Neuronal stem cell (in vitro differentiated cells): ENCODE data around the gene PTPRG.

Source experiments
- DNase-seq: peaks from one replicate; pipeline ENCODE4 v3.0.0-alpha.2; 2013; ENCODE audit warnings: low spot score
- H2AFZ ChIP-seq: one replicate; pipeline ENCODE4 v1.6.1; 2013; ENCODE audit warnings: mild to moderate bottlenecking, low read length, inconsistent platforms
- H2AK5ac ChIP-seq: 2 replicates; pipeline ENCODE4 v1.6.1; 2013; ENCODE audit warnings: low read depth, mild to moderate bottlenecking, inconsistent platforms, low read length, moderate library complexity, mixed read lengths
- H2BK120ac ChIP-seq: 2 replicates; pipeline ENCODE4 v1.6.1; 2013; ENCODE audit warnings: low read depth, mild to moderate bottlenecking, inconsistent platforms, low read length, moderate library complexity, mixed read lengths
- H2BK12ac ChIP-seq: one replicate; pipeline ENCODE4 v1.6.1; 2013; ENCODE audit warnings: low read length, inconsistent platforms
- H2BK15ac ChIP-seq: 2 replicates; pipeline ENCODE4 v1.6.1; 2013; ENCODE audit warnings: mild to moderate bottlenecking, low read length, inconsistent platforms, mixed read lengths
- H2BK5ac ChIP-seq: one replicate; pipeline ENCODE4 v1.6.1; 2013; ENCODE audit warnings: inconsistent platforms, mild to moderate bottlenecking, low read length, moderate library complexity
- H3K14ac ChIP-seq: one replicate; pipeline ENCODE4 v1.6.1; 2013; ENCODE audit warnings: low read length, inconsistent platforms
- H3K18ac ChIP-seq: 2 replicates; pipeline ENCODE4 v1.6.1; 2013; ENCODE audit warnings: low read length, inconsistent platforms
- H3K23ac ChIP-seq: 2 replicates; pipeline ENCODE4 v1.6.1; 2013; ENCODE audit warnings: low read depth, mild to moderate bottlenecking, mixed read lengths, low read length, inconsistent platforms; ENCODE audit not compliant: poor library complexity
- H3K27ac ChIP-seq: replicated peaks from 3 replicates; pipeline ENCODE4 v1.5.1; 2013; ENCODE audit warnings: low read length, inconsistent platforms
- H3K27me3 ChIP-seq, 3 experiments: 2 replicates each; pipeline ENCODE4 v1.6.1; 2013; ENCODE audit warnings: low read length in 3 of 3, mild to moderate bottlenecking in 2 of 3, inconsistent platforms in 1 of 3, low read depth in 1 of 3, mixed read lengths in 1 of 3, moderate library complexity in 1 of 3; ENCODE audit not compliant: control insufficient read depth in 3 of 3, insufficient read depth in 3 of 3
- H3K36me3 ChIP-seq, 2 donors: replicated peaks in 1 of 2; 2 replicates each; pipeline ENCODE4 v1.6.1; 2013; ENCODE audit warnings: low read length in 2 of 2; ENCODE audit not compliant: control insufficient read depth in 2 of 2, insufficient read depth in 2 of 2
- H3K4ac ChIP-seq: 2 replicates; pipeline ENCODE4 v1.6.1; 2013; ENCODE audit warnings: inconsistent platforms, mild to moderate bottlenecking, low read length, moderate library complexity
- H3K4me1 ChIP-seq, 2 donors: 1 replicate in 1 of 2; 2 replicates in 1 of 2; pipeline ENCODE4 v1.6.1; 2013; ENCODE audit warnings: low read length in 2 of 2, low read depth in 1 of 2; ENCODE audit not compliant: control insufficient read depth in 2 of 2, insufficient read depth in 1 of 2
- H3K4me2 ChIP-seq: one replicate; pipeline ENCODE4 v1.6.1; 2013; ENCODE audit warnings: mild to moderate bottlenecking, low read length, inconsistent platforms; ENCODE audit not compliant: insufficient read depth, poor library complexity, severe bottlenecking
- H3K4me3 ChIP-seq, 2 donors: 2 replicates each; pipeline ENCODE4 v1.5.1; 2013; ENCODE audit warnings: low read length in 2 of 2, mild to moderate bottlenecking in 2 of 2, inconsistent platforms in 1 of 2, moderate library complexity in 1 of 2
- H3K79me1 ChIP-seq: one replicate; pipeline ENCODE4 v1.6.1; 2013; ENCODE audit warnings: low read depth, mild to moderate bottlenecking, inconsistent platforms, low read length, moderate library complexity
- H3K9ac ChIP-seq: one replicate; pipeline ENCODE4 v1.6.1; 2013; ENCODE audit warnings: mild to moderate bottlenecking, low read depth, low read length, inconsistent platforms; ENCODE audit not compliant: poor library complexity
- H3K9me3 ChIP-seq, 2 donors: replicated peaks in 1 of 2; 2 replicates each; pipeline versions ENCODE3 to v1.6.1; 2013; ENCODE audit warnings: low read length in 2 of 2, mild to moderate bottlenecking in 2 of 2, inconsistent platforms in 1 of 2, low read depth in 1 of 2, mixed read lengths in 1 of 2, moderate library complexity in 1 of 2; ENCODE audit not compliant: control insufficient read depth in 2 of 2, insufficient read depth in 1 of 2
- H4K8ac ChIP-seq: one replicate; pipeline ENCODE4 v1.6.1; 2013; ENCODE audit warnings: low read depth, mild to moderate bottlenecking, inconsistent platforms, low read length, moderate library complexity
- H4K91ac ChIP-seq: one replicate; pipeline ENCODE4 v1.6.1; 2013; ENCODE audit warnings: low read length, low read depth, mild to moderate bottlenecking, inconsistent platforms; ENCODE audit not compliant: poor library complexity
- WGBS, 2 donors: extraction: QIAGEN DNeasy Blood & Tissue Kit; methylation state at CpG; one replicate each; pipeline ENCODE4 v1.1.7; 2013; ENCODE audit warnings: missing lambda C conversion rate in 2 of 2, mixed read lengths in 1 of 2; ENCODE audit not compliant: insufficient read length in 2 of 2, insufficient replicate concordance in 1 of 2; ENCODE audit errors: extremely low coverage in 2 of 2; 5-methylcytosine and 5-hydroxymethylcytosine counted together

PTPRG gene

GRCh38 chr3:62090519-62090918 is 529.1 kb downstream of the PTPRG start:
- H3K79me1 ChIP-seq: no peaks in the 10 kb centered on the region
- no peak overlapping the region for H4K8ac ChIP-seq
- H3K36me3 ChIP-seq: no peaks in the 10 kb centered on the region
- H4K91ac ChIP-seq: no peak overlapping the region
- DNase-seq: no peak
- WGBS, 2 donors: no CpG with 5 or more reads among the region's 5 CpGs
- no peaks in the 10 kb centered on the region for H3K4me1 ChIP-seq
- H2BK15ac ChIP-seq: no peak overlapping the region
- no peak overlapping the region for H3K9ac ChIP-seq
- H3K4me2 ChIP-seq: no peak overlapping the region
- no peak overlapping the region for H2BK12ac ChIP-seq
- H3K9me3 ChIP-seq: no peaks in the 10 kb centered on the region
- no peak overlapping the region for H3K18ac ChIP-seq
- no peak overlapping the region for H3K23ac ChIP-seq
- no peak overlapping the region for H2BK120ac ChIP-seq
- H2BK5ac ChIP-seq: no peak overlapping the region
- no peak overlapping the region for H3K27ac ChIP-seq
- H3K4me3 ChIP-seq: no peak overlapping the region
- H2AFZ ChIP-seq: no peak overlapping the region
- H3K14ac ChIP-seq: no peak overlapping the region
- H3K4ac ChIP-seq: no peak overlapping the region
- H3K27me3 ChIP-seq: no peaks in the 10 kb centered on the region
- no peak overlapping the region for H2AK5ac ChIP-seq

GRCh38 chr3:62093025-62093424 is 531.7 kb downstream of the PTPRG start:
- Histone ChIP-seq H3K4ac (no peak overlapping the region), H3K27ac (no peak overlapping the region), H3K4me3 (no peak overlapping the region), H2AFZ (no peak overlapping the region), H3K27me3 (no peaks in the 10 kb centered on the region), H3K4me1 (no peaks in the 10 kb centered on the region), H3K9me3 (no peaks in the 10 kb centered on the region), H2BK12ac (no peak overlapping the region), H4K8ac (no peak overlapping the region), H2AK5ac (no peak overlapping the region), H3K14ac (no peak overlapping the region), H3K4me2 (no peak overlapping the region), H3K18ac (no peak overlapping the region), H3K9ac (no peak overlapping the region), H2BK15ac (no peak overlapping the region), H4K91ac (no peak overlapping the region), H3K36me3 (no peaks in the 10 kb centered on the region), H3K79me1 (no peaks in the 10 kb centered on the region), H2BK5ac (no peak overlapping the region), H3K23ac (no peak overlapping the region), H2BK120ac (no peak overlapping the region)
- WGBS, 2 donors: no CpG with 5 or more reads among the region's 8 CpGs
- DNase-seq: no peak

- H2AK5ac ChIP-seq: no peak overlapping the region
- H3K4me1 ChIP-seq: no peaks in the 10 kb centered on the region
- no peak overlapping the region for H4K8ac ChIP-seq
- H3K9ac ChIP-seq: no peak overlapping the region
- H3K27me3 ChIP-seq: no peaks in the 10 kb centered on the region
- H2BK15ac ChIP-seq: no peak overlapping the region
- no peak overlapping the region for H2BK5ac ChIP-seq
- no peaks in the 10 kb centered on the region for H3K79me1 ChIP-seq
- no peak overlapping the region for H2AFZ ChIP-seq
- no CpG with 5 or more reads among the region's 5 CpGs for WGBS, 2 donors
- no peak overlapping the region for H3K23ac ChIP-seq
- no peak overlapping the region for H3K4ac ChIP-seq
- H3K4me2 ChIP-seq: no peak overlapping the region
- no peak overlapping the region for H4K91ac ChIP-seq
- no peak overlapping the region for H2BK12ac ChIP-seq
- no peaks in the 10 kb centered on the region for H3K36me3 ChIP-seq
- no peak overlapping the region for H3K4me3 ChIP-seq
- no peak overlapping the region for H2BK120ac ChIP-seq
- no peak for DNase-seq
- no peak overlapping the region for H3K27ac ChIP-seq
- no peak overlapping the region for H3K18ac ChIP-seq
- H3K9me3 ChIP-seq: no peaks in the 10 kb centered on the region
- H3K14ac ChIP-seq: no peak overlapping the region
These were observed 533.1 kb downstream of the PTPRG start for GRCh38 chr3:62094461-62094860.

DNA sequence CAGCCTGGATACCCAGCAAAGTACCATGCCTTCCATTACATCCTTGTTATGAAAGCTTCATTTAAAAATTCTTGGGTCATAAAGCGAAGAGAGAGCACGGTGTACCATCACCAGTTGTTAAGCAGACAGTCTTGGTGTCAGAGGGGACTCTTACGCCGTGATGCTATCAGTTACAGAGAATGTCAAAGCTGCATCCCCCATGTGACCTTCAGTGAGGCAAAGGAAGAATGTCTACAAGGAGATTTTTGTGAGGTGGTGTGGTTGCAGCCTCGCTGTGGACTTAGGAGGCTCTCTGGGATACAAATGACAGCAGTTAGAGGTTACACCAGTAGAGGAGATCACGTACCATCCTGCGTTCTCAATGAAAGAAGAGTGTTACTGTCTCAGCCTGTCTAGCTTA is 533.7 kb downstream of the PTPRG start:
- H2AFZ ChIP-seq: no peak overlapping the region
- no peak overlapping the region for H3K9ac ChIP-seq
- H2BK12ac ChIP-seq: no peak overlapping the region
- no peaks in the 10 kb centered on the region for H3K27me3 ChIP-seq
- H3K14ac ChIP-seq: no peak overlapping the region
- no peak overlapping the region for H3K4me3 ChIP-seq
- no peak overlapping the region for H2BK5ac ChIP-seq
- no peak overlapping the region for H4K91ac ChIP-seq
- H3K27ac ChIP-seq: no peak overlapping the region
- no peak overlapping the region for H3K4me2 ChIP-seq
- no peaks in the 10 kb centered on the region for H3K79me1 ChIP-seq
- no peak overlapping the region for H2BK15ac ChIP-seq
- H3K9me3 ChIP-seq: no peaks in the 10 kb centered on the region
- H3K36me3 ChIP-seq: no peaks in the 10 kb centered on the region
- no peak overlapping the region for H2BK120ac ChIP-seq
- H3K18ac ChIP-seq: no peak overlapping the region
- H2AK5ac ChIP-seq: no peak overlapping the region
- H3K4ac ChIP-seq: no peak overlapping the region
- H4K8ac ChIP-seq: no peak overlapping the region
- no peaks in the 10 kb centered on the region for H3K4me1 ChIP-seq
- no peak for DNase-seq
- WGBS, 2 donors: no CpG with 5 or more reads among the region's 7 CpGs
- H3K23ac ChIP-seq: no peak overlapping the region
